Left lung (tissue), 10 donors: ENCODE results near the gene PKNOX2. TPM values are rescaled to one million over a fixed set of nuclear protein-coding genes. Genes with fewer than 3 reads are reported as not detected.
A peak's percentile ranks its signal among the peaks of the same experiment; 100 is the strongest.

Experiments used
- ATAC-seq: fragments of 200-7000 bp; cut with Tn5 transposase; one replicate; pipeline ENCODE4 v1.9.1; 2020; ENCODE audit warnings: moderate library complexity
- DNase-seq, 4 donors: peaks; one replicate each; pipeline ENCODE4 v3.0.0-alpha.2; 2013 to 2020
- H3K27ac ChIP-seq, 2 donors: fragments of 200-600 bp; sonication (generic) in 1 of 2; one replicate each; pipeline versions ENCODE4 v1.5.0 to v1.8.0; 2020 to 2021
- H3K27me3 ChIP-seq, 2 donors: fragments of 200-600 bp; sonication (generic) in 1 of 2; one replicate each; pipeline versions ENCODE4 v1.5.0 to v1.8.0; 2020 to 2021
- H3K36me3 ChIP-seq, 2 donors: fragments of 200-600 bp; sonication (generic) in 1 of 2; one replicate each; pipeline versions ENCODE4 v1.5.0 to v1.8.0; 2020 to 2021
- H3K4me1 ChIP-seq, 2 donors: fragments of 200-600 bp; one replicate each; pipeline ENCODE4 v1.8.0; 2021
- H3K4me3 ChIP-seq, 2 donors: fragments of 200-600 bp; sonication (generic) in 1 of 2; one replicate each; pipeline versions ENCODE4 v1.5.0 to v1.8.0; 2020 to 2021; ENCODE audit warnings: mild to moderate bottlenecking in 1 of 2
- H3K9me3 ChIP-seq, 2 donors: fragments of 200-600 bp; sonication (generic) in 1 of 2; one replicate each; pipeline versions ENCODE4 v1.5.0 to v1.8.0; 2020 to 2021
- CTCF ChIP-seq, 2 donors: fragments of 200-600 bp; sonication (generic) in 1 of 2; IDR thresholded peaks; one replicate each; pipeline versions ENCODE4 v1.5.0 to v1.8.0; 2021; ENCODE audit warnings: antibody characterized with exemption in 2 of 2
- intact Hi-C, 2 donors: fragments of 100-400 bp; cut with DNase I; formaldehyde crosslinking; loops; one replicate each; pipeline versions ENCODE4 v1.11.2 to v1.14.2; 2022
- polyA plus RNA-seq, 6 donors: library from polyadenylated mRNA; unstranded; fragments of 120-200 nt; gene quantifications; one replicate each; pipeline ENCODE4 v1.2.1, GENCODE V29; 2013; ENCODE audit not compliant: insufficient read length in 6 of 6
- total RNA-seq, 2 donors: library from RNA; stranded (reverse); fragmentation: NEBNext Ultra II Directional; extraction: Animal tissue kit (Norgen Biotek cat#: 25700); gene quantifications; one replicate each; pipeline ENCODE4 v1.2.1, GENCODE V29; 2021
- donor health status: DM: no; HTN: yes; CAD: no.
- donor health status: DM: no; HTN: no; CAD: no.

PKNOX2 gene
- total and polyA plus RNA-seq, 8 donors, result 6.7 to 18.9 (median 16.7) TPM

- intact Hi-C loops, result no loop called here
- Histone ChIP-seq H3K4me1 (no peaks in the 10 kb centered on the region), H3K9me3 (no peaks in the 10 kb centered on the region), H3K27me3 (no peaks in the 10 kb centered on the region), H3K27ac (no peak overlapping the region), H3K36me3 (no peaks in the 10 kb centered on the region), H3K4me3 (no peak overlapping the region)
- ATAC-seq (no peak), DNase-seq (no peak)
- TF ChIP-seq CTCF (IDR thresholded peaks at IDR 0.05), result no peak
Observed at GRCh38 chr11:125297346-125297915, 132.9 kb downstream of the PKNOX2 start.

- Histone ChIP-seq H3K36me3 (no peaks in the 10 kb centered on the region), H3K9me3 (no peaks in the 10 kb centered on the region), H3K4me1 (no peaks in the 10 kb centered on the region), H3K4me3 (no peak overlapping the region), H3K27ac (no peak overlapping the region), H3K27me3 (no peaks in the 10 kb centered on the region)
- intact Hi-C loops, result no loop called here
- TF ChIP-seq CTCF (IDR thresholded peaks at IDR 0.05), result no peak
- ATAC-seq (no peak), DNase-seq (no peak)
Observed at GRCh38 chr11:125299061-125299615, 134.6 kb downstream of the PKNOX2 start.

GRCh38 chr11:125299821-125300220, 135.3 kb downstream of the PKNOX2 start:
- no peak for DNase-seq
- intact Hi-C loops, result no loop called here
- no peak for ATAC-seq
- Histone ChIP-seq H3K27ac (no peak overlapping the region), H3K27me3 (no peaks in the 10 kb centered on the region), H3K4me3 (no peak overlapping the region), H3K9me3 (no peaks in the 10 kb centered on the region), H3K36me3 (no peaks in the 10 kb centered on the region), H3K4me1 (no peaks in the 10 kb centered on the region)
- no peak for TF ChIP-seq CTCF (IDR thresholded peaks at IDR 0.05)

GRCh38 chr11:125300791-125301218, 136.3 kb downstream of the PKNOX2 start:
- Histone ChIP-seq H3K9me3 (no peaks in the 10 kb centered on the region), H3K27me3 (no peaks in the 10 kb centered on the region), H3K4me3 (no peak overlapping the region), H3K36me3 (no peaks in the 10 kb centered on the region), H3K4me1 (no peaks in the 10 kb centered on the region), H3K27ac (no peak overlapping the region)
- no peak for TF ChIP-seq CTCF (IDR thresholded peaks at IDR 0.05)
- no peak for DNase-seq
- peak; percentile 54 for ATAC-seq
- intact Hi-C loops, result no loop called here

- no peak for TF ChIP-seq CTCF (IDR thresholded peaks at IDR 0.05)
- DNase-seq, result no peak
- no peak overlapping the region for H3K27ac ChIP-seq
Observed at GRCh38 chr11:125301346-125301745, 136.8 kb downstream of the PKNOX2 start.

More at GRCh38 chr11:125301346-125301745, 136.8 kb downstream of the PKNOX2 start:
- no peaks in the 10 kb centered on the region for H3K27me3 ChIP-seq
- no peak overlapping the region for H3K4me3 ChIP-seq
- intact Hi-C loops, result no loop called here
- ATAC-seq, result no peak
- H3K36me3 ChIP-seq, result no peaks in the 10 kb centered on the region
- H3K4me1 ChIP-seq, result no peaks in the 10 kb centered on the region
- no peaks in the 10 kb centered on the region for H3K9me3 ChIP-seq
